T-helper 1 cell treated with Interleukin-12 subunit alpha and Interleukin-12 subunit beta and Interleukin-4 antibody, amounts not matched to agents 30 ng/mL and 1 ng/mL, for 36 hours (primary cell): ENCODE measurements around the gene IFI35. TPM values are rescaled to one million over a fixed set of nuclear protein-coding genes. Genes with fewer than 3 reads are reported as not detected.
"Not testable (repeated sequence)": the region's sequence is repeated elsewhere in the genome, so short reads cannot be mapped to it uniquely, and the experiment has no call there.

Experiments used
- intact Hi-C: fragments of 100-400 bp; cut with micrococcal nuclease; formaldehyde crosslinking; loops from one replicate; pipeline ENCODE4 v1.15.1; 2024
- total RNA-seq: library from RNA; stranded (reverse); gene quantifications from 2 replicates; pipeline ENCODE4 v1.2.3, GENCODE V29; 2022

IFI35 gene
- total RNA-seq, 1 donor from 2014 or later, result 152 TPM

DNA sequence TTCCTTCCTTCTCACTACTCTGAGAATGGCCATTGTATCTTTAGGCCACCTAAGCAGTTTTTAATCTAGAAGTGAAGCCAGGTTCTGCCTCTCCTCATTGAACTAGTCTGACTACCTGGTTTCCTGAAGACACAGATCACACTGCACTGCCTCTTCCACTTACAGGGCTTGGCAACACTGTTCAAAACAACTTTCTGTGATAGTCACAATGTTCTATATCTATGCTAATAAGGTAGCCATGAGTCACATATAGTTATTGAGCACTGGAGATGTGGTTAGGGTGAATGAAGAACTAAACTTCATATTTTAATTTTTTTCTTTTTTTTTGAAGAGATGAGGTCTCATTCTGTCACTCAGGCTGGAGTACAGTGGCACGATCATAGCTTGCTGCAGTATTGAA is 45.4 kb downstream of the IFI35 start:
- intact Hi-C loops, result no loop called here

DNA sequence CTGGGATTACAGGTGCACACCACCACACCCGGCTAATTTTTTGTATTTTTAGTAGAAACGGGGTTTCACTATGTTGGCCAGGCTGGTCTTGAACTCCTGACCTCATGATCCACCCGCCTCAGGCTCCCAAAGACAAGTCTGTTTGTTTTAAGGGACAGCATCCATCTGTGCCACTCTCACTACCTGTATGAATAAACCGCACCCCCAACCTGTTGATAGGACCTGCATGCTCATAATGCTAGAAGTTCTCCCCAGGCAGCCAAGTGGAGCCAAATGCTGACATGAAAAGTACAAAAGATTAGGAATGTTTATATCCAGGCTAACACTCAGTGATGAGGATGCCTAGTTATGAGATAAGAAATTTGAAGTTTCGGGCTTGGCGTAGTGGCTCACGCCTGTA is 46.4 kb downstream of the IFI35 start:
- intact Hi-C loops, result not testable (repeated sequence)

DNA sequence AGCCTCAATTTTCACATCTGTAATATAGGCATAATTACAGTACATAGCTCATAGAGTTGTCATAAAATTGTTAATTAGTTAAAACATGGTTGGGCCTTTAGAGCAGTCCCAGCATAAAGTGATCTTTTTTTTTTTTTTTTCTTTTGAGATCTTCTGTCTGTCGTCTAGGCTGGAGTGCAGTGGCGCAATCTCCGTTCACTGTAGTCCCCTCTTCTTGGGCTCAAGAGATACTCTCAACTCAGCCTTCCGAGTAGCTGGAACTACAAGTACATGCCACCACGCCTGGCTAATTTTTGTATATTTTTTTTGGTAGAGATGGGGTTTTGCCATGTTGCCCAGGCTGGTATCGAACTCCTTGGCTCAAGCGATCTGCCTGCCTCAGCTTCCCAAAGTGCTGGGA is 49.5 kb downstream of the IFI35 start:
- intact Hi-C loops, result no loop called here

DNA sequence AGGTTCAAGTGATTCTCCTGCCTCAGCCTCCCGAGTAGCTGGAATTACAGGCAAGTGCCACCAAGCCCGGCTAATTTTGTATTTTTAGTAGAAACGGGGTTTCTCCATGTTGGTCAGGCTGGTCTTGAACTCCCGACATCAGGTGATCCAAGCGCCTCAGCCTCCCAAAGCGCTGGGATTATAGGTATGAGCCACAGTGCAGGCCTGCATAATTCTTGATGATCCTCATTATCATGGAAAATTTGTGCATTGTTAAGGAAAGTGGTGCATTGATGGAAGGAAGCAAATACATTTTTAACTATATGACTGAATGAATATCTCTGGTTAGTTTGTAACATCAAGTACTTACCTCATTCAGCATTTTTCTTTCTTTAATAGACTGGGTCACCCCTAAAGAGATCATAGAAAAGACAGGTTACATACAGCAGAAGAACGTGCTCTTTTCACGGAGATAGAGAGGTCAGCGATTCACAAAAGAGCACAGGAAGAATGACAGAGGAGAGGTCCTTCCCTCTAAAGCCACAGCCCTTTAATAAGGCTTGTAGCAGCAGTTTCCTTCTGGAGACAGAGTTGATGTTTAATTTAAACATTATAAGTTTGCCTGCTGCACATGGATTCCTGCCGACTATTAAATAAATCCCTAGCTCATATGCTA is 56.5 kb downstream of the IFI35 start:
- intact Hi-C loops, result no loop called here

Other genes starting within 250 kb of the IFI35 start
- not detected in 2 replicates for gene RAMP2, start 245.6 kb upstream of the IFI35 start, total RNA-seq
- 59.0 and 65.1 TPM in 2 replicates for gene VPS25, start 233.3 kb upstream of the IFI35 start, total RNA-seq
- gene WNK4, start 226.2 kb upstream of the IFI35 start, total RNA-seq, result 0.15 and 0.22 TPM in 2 replicates
- gene COA3, start 208.1 kb upstream of the IFI35 start, total RNA-seq, result 48.1 and 49.5 TPM in 2 replicates
- not detected in 2 replicates for gene CNTD1, start 207.9 kb upstream of the IFI35 start, total RNA-seq
- 114 and 119 TPM in 2 replicates for gene BECN1, start 182.5 kb upstream of the IFI35 start, total RNA-seq
- 125 and 146 TPM in 2 replicates for gene PSME3, start 173.4 kb upstream of the IFI35 start, total RNA-seq
- 2.6 TPM in 2 replicates for gene AOC2, start 162.2 kb upstream of the IFI35 start, total RNA-seq
- 1.7 and 2.2 TPM in 2 replicates for gene AOC3, start 155.6 kb upstream of the IFI35 start, total RNA-seq
- gene G6PC1, start 106.0 kb upstream of the IFI35 start, total RNA-seq, result not detected in 2 replicates
- gene AARSD1, start 42.3 kb upstream of the IFI35 start, total RNA-seq, result 41.2 and 51.5 TPM in 2 replicates
- 0.63 and 0.81 TPM in 2 replicates for gene PTGES3L, start 26.7 kb upstream of the IFI35 start, total RNA-seq
- 17.4 and 17.8 TPM in 2 replicates for gene RUNDC1, start 26.2 kb upstream of the IFI35 start, total RNA-seq
- gene RPL27, start 8.4 kb upstream of the IFI35 start, total RNA-seq, result 816 and 851 TPM in 2 replicates
- gene VAT1, start 15.6 kb downstream of the IFI35 start, total RNA-seq, result 10.7 and 11.6 TPM in 2 replicates
- gene RND2, start 18.4 kb downstream of the IFI35 start, total RNA-seq, result not detected in 2 replicates
- 50.7 and 56.5 TPM in 2 replicates for gene BRCA1, start 118.6 kb downstream of the IFI35 start, total RNA-seq
- gene NBR1, start 164.4 kb downstream of the IFI35 start, total RNA-seq, result 65.7 and 69.1 TPM in 2 replicates
- 18.0 and 20.6 TPM in 2 replicates for gene TMEM106A, start 205.1 kb downstream of the IFI35 start, total RNA-seq
- 0.39 and 0.47 TPM in 2 replicates for gene CCDC200, start 221.8 kb downstream of the IFI35 start, total RNA-seq
- 6,239 and 6,244 TPM in 2 replicates for gene RNU2-1, start 227.2 kb downstream of the IFI35 start, total RNA-seq